A673 (cell line): Measurements from ENCODE around the gene TTC7B.

ENCODE experiments used
- EZH2 ChIP-seq: fragments of 200-600 bp; sonication (generic); IDR thresholded peaks from 2 replicates; pipeline ENCODE4 v1.6.1; 2017; ENCODE audit warnings: borderline replicate concordance, low read depth, mild to moderate bottlenecking, mixed read lengths, antibody characterized with exemption, low read length; ENCODE audit not compliant: poor library complexity, severe bottlenecking
- TF ChIP-seq, protein P1 (sequence below): fragments of 300-800, 200-600 bp; sonication (generic); conservative IDR thresholded peaks from 2 replicates; pipeline ENCODE4 v1.5.1; 2017; ENCODE audit warnings: low read depth, mild to moderate bottlenecking, antibody characterized with exemption, low read length, moderate library complexity, mixed read lengths

DNA sequence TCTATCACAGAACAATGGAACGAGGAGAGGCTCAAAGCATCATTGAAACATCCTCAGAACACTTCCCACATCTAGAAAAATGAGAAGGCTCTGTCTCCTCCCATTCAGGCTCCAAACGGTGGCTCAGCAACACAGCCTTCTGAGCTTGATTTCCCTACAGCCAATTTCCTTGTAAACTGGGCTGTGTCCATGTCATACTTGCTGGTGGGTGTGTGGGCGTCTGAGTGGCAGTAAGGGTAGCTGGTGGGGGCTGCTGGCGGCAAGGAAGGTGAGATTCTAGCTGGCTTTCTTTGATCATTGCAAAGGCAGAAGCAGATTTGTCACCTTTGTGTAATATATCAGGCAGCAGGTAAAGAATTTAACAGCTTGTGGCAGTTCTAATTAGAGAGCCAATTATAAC is 255.7 kb downstream of the TTC7B start:
- TF ChIP-seq, protein P1, sequence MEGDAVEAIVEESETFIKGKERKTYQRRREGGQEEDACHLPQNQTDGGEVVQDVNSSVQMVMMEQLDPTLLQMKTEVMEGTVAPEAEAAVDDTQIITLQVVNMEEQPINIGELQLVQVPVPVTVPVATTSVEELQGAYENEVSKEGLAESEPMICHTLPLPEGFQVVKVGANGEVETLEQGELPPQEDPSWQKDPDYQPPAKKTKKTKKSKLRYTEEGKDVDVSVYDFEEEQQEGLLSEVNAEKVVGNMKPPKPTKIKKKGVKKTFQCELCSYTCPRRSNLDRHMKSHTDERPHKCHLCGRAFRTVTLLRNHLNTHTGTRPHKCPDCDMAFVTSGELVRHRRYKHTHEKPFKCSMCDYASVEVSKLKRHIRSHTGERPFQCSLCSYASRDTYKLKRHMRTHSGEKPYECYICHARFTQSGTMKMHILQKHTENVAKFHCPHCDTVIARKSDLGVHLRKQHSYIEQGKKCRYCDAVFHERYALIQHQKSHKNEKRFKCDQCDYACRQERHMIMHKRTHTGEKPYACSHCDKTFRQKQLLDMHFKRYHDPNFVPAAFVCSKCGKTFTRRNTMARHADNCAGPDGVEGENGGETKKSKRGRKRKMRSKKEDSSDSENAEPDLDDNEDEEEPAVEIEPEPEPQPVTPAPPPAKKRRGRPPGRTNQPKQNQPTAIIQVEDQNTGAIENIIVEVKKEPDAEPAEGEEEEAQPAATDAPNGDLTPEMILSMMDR: no peak
- no peak for TF ChIP-seq EZH2
